GM12878 (cell line): ENCODE results near the gene CHAC2. TPM values are rescaled to one million over a fixed set of nuclear protein-coding genes. Genes with fewer than 3 reads are reported as not detected.

Experiments
- ATAC-seq: fragments of 200-7000 bp; cut with Tn5 transposase; 3 replicates; pipeline ENCODE4 v1.9.1; 2020; ENCODE audit warnings: mild to moderate bottlenecking, moderate library complexity
- BruUV-seq: library from RNA; stranded (reverse); fragments of 400-500 nt; replicated peaks from 2 replicates; lab custom pipeline; 2021; lab: Mats Ljungman, UMichigan
- CTCF ChIA-PET: fragments of 300-600 bp; sonication (Branson Sonifier 250); formaldehyde crosslinking; extraction: SDS; loops from one replicate; lab custom pipeline; 2021; ENCODE audit warnings: inconsistent platforms; lab: Yijun Ruan, JAX
- POLR2A ChIA-PET: fragments of 350-600 bp; formaldehyde crosslinking; extraction: SDS; loops from one replicate; lab custom pipeline; 2021; ENCODE audit warnings: inconsistent platforms; lab: Charles Lee
- RAD21 ChIA-PET: fragments of 300-600 bp; sonication (Branson Sonifier 250); formaldehyde crosslinking; loops from one replicate; lab custom pipeline; 2023; ENCODE audit warnings: antibody characterized with exemption; ENCODE audit not compliant: unreplicated experiment; lab: Charles Lee
- SMC1A ChIA-PET: fragments of 300-600 bp; sonication (Branson Sonifier 250); formaldehyde crosslinking; loops from one replicate; lab custom pipeline; 2023; ENCODE audit not compliant: unreplicated experiment, uncharacterized antibody; lab: Charles Lee
- DNase-seq: peaks from one replicate; pipeline ENCODE4 v3.0.0-alpha.2; 2011; ENCODE audit warnings: low read depth, low spot score
- FAIRE-seq: peaks from 3 replicates; lab custom pipeline; 2011; peaks lifted over from hg19 to GRCh38; lab: Jason Lieb, UNC
- H2AFZ ChIP-seq: 2 replicates; pipeline ENCODE4 v1.6.0; 2011; ENCODE audit warnings: low read depth, low read length, control low read depth; ENCODE audit not compliant: control insufficient read depth
- H3K27ac ChIP-seq: 2 replicates; pipeline ENCODE4 v1.5.1; 2011; ENCODE audit warnings: control low read depth; ENCODE audit not compliant: control insufficient read depth, insufficient read depth
- H3K27me3 ChIP-seq, 2 experiments: replicated peaks in 1 of 2; 2 replicates each; pipeline versions ENCODE4 v1.6.0 to v1.6.1; 2011; ENCODE audit warnings: low read length in 1 of 2; ENCODE audit not compliant: control insufficient read depth in 2 of 2, insufficient read depth in 2 of 2
- H3K36me3 ChIP-seq, 2 experiments: 2 replicates each; pipeline ENCODE4 v1.5.1; 2011; ENCODE audit warnings: low read length in 1 of 2; ENCODE audit not compliant: control insufficient read depth in 2 of 2, insufficient read depth in 2 of 2
- H3K4me1 ChIP-seq: 2 replicates; pipeline ENCODE4 v1.6.1; 2011; ENCODE audit warnings: mild to moderate bottlenecking, low read length, moderate library complexity, mixed read lengths; ENCODE audit not compliant: control insufficient read depth, insufficient read depth
- H3K4me2 ChIP-seq: 2 replicates; pipeline ENCODE4 v1.6.0; 2011; ENCODE audit warnings: control low read depth; ENCODE audit not compliant: control insufficient read depth, insufficient read depth
- H3K4me3 ChIP-seq: fragments of 200-600 bp; sonication (generic); 2 replicates; pipeline ENCODE4 v1.5.1; 2016
- H3K79me2 ChIP-seq: 2 replicates; pipeline ENCODE4 v1.6.0; 2011; ENCODE audit warnings: low read length; ENCODE audit not compliant: control insufficient read depth, insufficient read depth
- H3K9ac ChIP-seq: 2 replicates; pipeline ENCODE4 v1.8.0; 2011; ENCODE audit warnings: low read length, control low read depth, mixed read lengths; ENCODE audit not compliant: control insufficient read depth, insufficient read depth
- H3K9me3 ChIP-seq: replicated peaks from 3 replicates; pipeline ENCODE4 v1.5.1; 2011; ENCODE audit warnings: mild to moderate bottlenecking, low read length; ENCODE audit not compliant: control insufficient read depth, insufficient read depth
- H4K20me1 ChIP-seq: 2 replicates; pipeline ENCODE4 v1.6.0; 2011; ENCODE audit not compliant: control insufficient read depth, insufficient read depth
- ATF2 ChIP-seq: IDR thresholded peaks from 2 replicates; pipeline ENCODE4 v1.6.1; 2012; ENCODE audit warnings: low read length, inconsistent platforms
- BACH1 ChIP-seq: fragments of 450-650 bp; IDR thresholded peaks from 2 replicates; pipeline ENCODE4 v1.6.1; 2017; ENCODE audit warnings: mild to moderate bottlenecking, borderline replicate concordance
- BRCA1 ChIP-seq: IDR thresholded peaks from 2 replicates; pipeline ENCODE4 v1.6.1; 2011; ENCODE audit warnings: low read depth, low read length, improper control_type of control experiment
- GATAD2B ChIP-seq: fragments of 450-650 bp; conservative IDR thresholded peaks from 2 replicates; pipeline ENCODE4 v1.6.1; 2017; ENCODE audit warnings: low read depth, mild to moderate bottlenecking, moderate library complexity
- MYC ChIP-seq: IDR thresholded peaks from 2 replicates; pipeline ENCODE4 v1.6.1; 2011; ENCODE audit warnings: mild to moderate bottlenecking, low read length, moderate library complexity, inconsistent platforms; ENCODE audit not compliant: insufficient read depth, insufficient replicate concordance, insufficient read length, severe bottlenecking
- NR2F1 ChIP-seq: fragments of 450-650 bp; conservative IDR thresholded peaks from 2 replicates; pipeline ENCODE4 v1.6.1; 2017; ENCODE audit warnings: mild to moderate bottlenecking
- POLR2A ChIP-seq: IDR thresholded peaks from 2 replicates; pipeline ENCODE4 v1.6.1; 2011; ENCODE audit warnings: low read depth, mild to moderate bottlenecking, low read length
- REST ChIP-seq: IDR thresholded peaks from 2 replicates; pipeline ENCODE4 v1.6.1; 2012; ENCODE audit warnings: mild to moderate bottlenecking, low read depth, low read length
- TBL1XR1 ChIP-seq: IDR thresholded peaks from 2 replicates; pipeline ENCODE4 v1.6.1; 2012; ENCODE audit warnings: low read depth, low read length, improper control_type of control experiment
- ZNF384 ChIP-seq: IDR thresholded peaks from 2 replicates; pipeline ENCODE4 v1.6.1; 2012; ENCODE audit warnings: low read depth, mild to moderate bottlenecking, low read length, improper control_type of control experiment, borderline replicate concordance
- WGBS: methylation state at CpG from one replicate; pipeline ENCODE4 v1.1.6; 2016; ENCODE audit warnings: low lambda C conversion rate; ENCODE audit not compliant: insufficient replicate concordance, insufficient coverage; ENCODE audit errors: missing lambda C conversion rate; 5-methylcytosine and 5-hydroxymethylcytosine counted together
- in situ Hi-C: fragments of 300-500 bp; cut with MboI; formaldehyde crosslinking; loops from 9 replicates; pipeline ENCODE4 v1.14.3; 2018; ENCODE audit warnings: mixed read lengths
- intact Hi-C: fragments of 100-400 bp; cut with micrococcal nuclease; formaldehyde crosslinking; loops from one replicate; pipeline ENCODE4 v1.14.2; 2022; ENCODE audit not compliant: unreplicated experiment
- polyA plus RNA-seq, 11 experiments: library from polyadenylated mRNA; depleted of rRNA in 4 of 11; unstranded in 6 of 11; stranded (reverse) in 5 of 11; fragments of >200 nt; fragmentation: Nextera tagmentation in 4 of 11; fragmentation: Illumina TruSeq in 1 of 11; extraction: Ambion mirVana in 4 of 11; extraction: Trizol in 1 of 11; gene quantifications; 1 replicate in 1 of 11; 2 replicates in 10 of 11; pipeline versions ENCODE4 v1.2.1 to v1.2.3, GENCODE V29; 2011 to 2016; ENCODE audit warnings: inconsistent platforms in 2 of 11, missing spikeins in 2 of 11, low read depth in 1 of 11
- total RNA-seq, 4 experiments: library from RNA; depleted of rRNA in 3 of 4; stranded (reverse); fragments of >200 nt in 3 of 4; fragmentation: Illumina TruSeq in 1 of 4; extraction: Trizol in 1 of 4; gene quantifications; 2 replicates each; pipeline versions ENCODE4 v1.2.1 to v1.2.3, GENCODE V29; 2013 to 2021

The CHAC2 gene
- total and polyA plus RNA-seq, 10 of the 15 experiments (the other 5 are each of a cell fraction or from before 2014, with no cell fraction given): 11.0 to 67.6 (median 25.0) TPM

GRCh38 chr2:53739032-53739431, 28.6 kb upstream of the CHAC2 start:
- no peak for ATAC-seq
- no peak for FAIRE-seq
- H3K4me3 ChIP-seq: no peak overlapping the region
- DNase-seq: no peak
- no peaks in the 10 kb centered on the region for H3K79me2 ChIP-seq
- no peaks in the 10 kb centered on the region for H3K9me3 ChIP-seq
- H3K36me3 ChIP-seq: no peaks in the 10 kb centered on the region; a peak in 1 of 4 replicates
- in situ Hi-C loops (no loop called here), intact Hi-C loops (no loop called here)
- no peak overlapping the region for H3K27ac ChIP-seq
- H2AFZ ChIP-seq: no peak overlapping the region
- SMC1A ChIA-PET: no interaction called here
- POLR2A ChIA-PET: no interaction called here
- no TSS peak for BruUV-seq
- RAD21 ChIA-PET: no interaction called here
- CTCF ChIA-PET: interaction anchor here (1.5 kb wide), 1 partner anchor 11 kb away, joined by 3 read pairs; no protein-coding TSS in a partner anchor
- no peaks in the 10 kb centered on the region; the same call in 1 of the 2 replicates for H3K4me1 ChIP-seq
- no peak for TF ChIP-seq NR2F1
- TF ChIP-seq BRCA1: no peak
- TF ChIP-seq BACH1: no peak
- no peak for TF ChIP-seq POLR2A
- TF ChIP-seq ATF2: no peak
- TF ChIP-seq TBL1XR1: no peak
- no peak for TF ChIP-seq ZNF384
- no peak for TF ChIP-seq MYC
- TF ChIP-seq GATAD2B: no peak
- TF ChIP-seq REST: no peak
- no peak overlapping the region for H3K9ac ChIP-seq
- 91% methylated on average over 1 of the region's 1 CpG for WGBS
- H3K4me2 ChIP-seq: no peak overlapping the region
- H4K20me1 ChIP-seq: no peaks in the 10 kb centered on the region
- no peaks in the 10 kb centered on the region for H3K27me3 ChIP-seq
